WERI-Rb-1 (cell line): ENCODE results near the gene RASEF.

Source experiments
- DNase-seq: peaks from one replicate; pipeline ENCODE4 v3.0.0-alpha.2; 2020
- H3K27ac ChIP-seq: fragments of 250-450 bp; sonication (Bioruptor Pico); 2 replicates; pipeline ENCODE4 v1.5.1; 2020; ENCODE audit warnings: mild to moderate bottlenecking, moderate library complexity
- H3K27me3 ChIP-seq: fragments of 250-450 bp; sonication (Bioruptor Pico); 2 replicates; pipeline ENCODE4 v1.5.1; 2021; ENCODE audit warnings: mild to moderate bottlenecking, low read depth, moderate library complexity; ENCODE audit not compliant: insufficient read depth, severe bottlenecking
- H3K36me3 ChIP-seq: fragments of 250-450 bp; sonication (Bioruptor Pico); 2 replicates; pipeline ENCODE4 v1.5.1; 2020; ENCODE audit warnings: mild to moderate bottlenecking, moderate library complexity
- H3K4me3 ChIP-seq: 2 replicates; pipeline ENCODE4 v1.5.1; 2011; ENCODE audit warnings: low read depth, mild to moderate bottlenecking, control low read depth, low read length
- H3K9me3 ChIP-seq: fragments of 250-450 bp; sonication (Bioruptor Pico); 2 replicates; pipeline ENCODE4 v1.5.1; 2021; ENCODE audit warnings: mild to moderate bottlenecking, moderate library complexity; ENCODE audit not compliant: severe bottlenecking
- TF ChIP-seq, protein P1 (sequence below): IDR thresholded peaks from 2 replicates; pipeline ENCODE4 v1.5.1; 2011; ENCODE audit warnings: low read depth, mild to moderate bottlenecking, control low read depth, inconsistent platforms, low read length

Gene RASEF

DNA sequence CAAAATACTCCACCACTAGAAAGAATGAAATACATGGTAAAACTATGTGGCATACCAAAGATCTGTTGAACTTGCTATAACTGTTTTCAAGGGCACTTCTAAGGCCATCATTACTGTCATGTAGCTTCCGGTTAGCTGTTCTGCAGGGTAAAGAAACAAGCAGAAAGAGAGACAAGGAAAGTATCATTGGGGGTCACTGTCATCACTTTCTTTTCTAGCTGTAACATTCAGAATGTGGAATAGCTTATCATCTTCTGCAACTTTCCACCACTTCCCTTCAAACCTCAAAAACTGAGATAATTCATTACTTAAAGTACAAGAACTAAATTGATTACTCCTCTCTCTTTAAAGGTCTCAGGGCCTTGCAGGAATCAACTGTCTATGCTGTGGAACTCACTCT, 57.6 kb downstream of the RASEF start:
- H3K27ac ChIP-seq = no peak overlapping the region
- no peaks in the 10 kb centered on the region for H3K9me3 ChIP-seq
- no peak for DNase-seq

DNA sequence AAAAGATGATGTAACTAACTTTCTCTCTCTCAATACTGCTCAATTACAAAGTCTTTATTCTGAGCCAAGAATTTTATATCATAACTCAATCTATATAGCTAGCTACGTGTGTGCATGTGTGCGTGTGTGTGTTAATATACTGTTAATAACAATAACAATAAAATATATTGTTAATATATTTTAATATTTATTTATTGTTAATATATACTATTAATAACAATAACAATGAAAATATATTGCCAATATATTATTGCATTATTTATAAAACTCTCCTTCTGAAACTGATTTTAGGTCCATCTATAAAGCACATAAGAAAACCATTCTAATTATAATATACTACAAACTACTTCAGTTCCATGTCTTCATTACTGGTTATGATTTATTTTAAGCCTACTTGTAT, 60.6 kb downstream of the RASEF start:
- Histone ChIP-seq H3K27ac (no peak overlapping the region), H3K4me3 (no peak overlapping the region), H3K36me3 (no peaks in the 10 kb centered on the region), H3K27me3 (no peaks in the 10 kb centered on the region), H3K9me3 (no peaks in the 10 kb centered on the region)
- DNase-seq = no peak
- TF ChIP-seq, protein P1, sequence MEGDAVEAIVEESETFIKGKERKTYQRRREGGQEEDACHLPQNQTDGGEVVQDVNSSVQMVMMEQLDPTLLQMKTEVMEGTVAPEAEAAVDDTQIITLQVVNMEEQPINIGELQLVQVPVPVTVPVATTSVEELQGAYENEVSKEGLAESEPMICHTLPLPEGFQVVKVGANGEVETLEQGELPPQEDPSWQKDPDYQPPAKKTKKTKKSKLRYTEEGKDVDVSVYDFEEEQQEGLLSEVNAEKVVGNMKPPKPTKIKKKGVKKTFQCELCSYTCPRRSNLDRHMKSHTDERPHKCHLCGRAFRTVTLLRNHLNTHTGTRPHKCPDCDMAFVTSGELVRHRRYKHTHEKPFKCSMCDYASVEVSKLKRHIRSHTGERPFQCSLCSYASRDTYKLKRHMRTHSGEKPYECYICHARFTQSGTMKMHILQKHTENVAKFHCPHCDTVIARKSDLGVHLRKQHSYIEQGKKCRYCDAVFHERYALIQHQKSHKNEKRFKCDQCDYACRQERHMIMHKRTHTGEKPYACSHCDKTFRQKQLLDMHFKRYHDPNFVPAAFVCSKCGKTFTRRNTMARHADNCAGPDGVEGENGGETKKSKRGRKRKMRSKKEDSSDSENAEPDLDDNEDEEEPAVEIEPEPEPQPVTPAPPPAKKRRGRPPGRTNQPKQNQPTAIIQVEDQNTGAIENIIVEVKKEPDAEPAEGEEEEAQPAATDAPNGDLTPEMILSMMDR = no peak

More for the DNA sequence above, 57.6 kb downstream of the RASEF start:
- Histone ChIP-seq H3K36me3 (no peaks in the 10 kb centered on the region), H3K4me3 (no peak overlapping the region), H3K27me3 (no peaks in the 10 kb centered on the region)
- TF ChIP-seq, protein P1 = no peak

DNA sequence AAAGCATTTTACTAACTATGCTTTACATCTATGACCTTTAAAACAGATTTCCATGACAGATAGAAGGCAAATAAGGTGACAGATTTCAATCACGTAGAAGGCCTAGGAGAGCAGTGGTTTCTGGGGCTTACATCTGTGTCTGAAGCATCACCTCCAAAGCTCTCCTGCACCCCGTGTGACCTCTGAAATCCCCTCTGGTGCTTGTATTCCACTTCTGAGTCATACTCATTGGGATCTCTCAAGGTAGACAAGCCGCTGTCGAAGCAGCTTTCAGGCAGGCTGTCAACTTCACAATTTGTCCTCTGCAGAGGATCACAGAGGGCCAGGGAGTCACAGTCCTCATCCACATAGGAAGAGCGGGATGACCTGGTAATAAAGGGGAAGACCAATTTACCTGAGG, 62.2 kb downstream of the RASEF start:
- Histone ChIP-seq H3K9me3 (no peaks in the 10 kb centered on the region), H3K27ac (no peak overlapping the region), H3K27me3 (no peaks in the 10 kb centered on the region), H3K36me3 (no peaks in the 10 kb centered on the region), H3K4me3 (no peak overlapping the region)
- peak; percentile 80 for DNase-seq
- TF ChIP-seq, protein P1 = no peak

DNA sequence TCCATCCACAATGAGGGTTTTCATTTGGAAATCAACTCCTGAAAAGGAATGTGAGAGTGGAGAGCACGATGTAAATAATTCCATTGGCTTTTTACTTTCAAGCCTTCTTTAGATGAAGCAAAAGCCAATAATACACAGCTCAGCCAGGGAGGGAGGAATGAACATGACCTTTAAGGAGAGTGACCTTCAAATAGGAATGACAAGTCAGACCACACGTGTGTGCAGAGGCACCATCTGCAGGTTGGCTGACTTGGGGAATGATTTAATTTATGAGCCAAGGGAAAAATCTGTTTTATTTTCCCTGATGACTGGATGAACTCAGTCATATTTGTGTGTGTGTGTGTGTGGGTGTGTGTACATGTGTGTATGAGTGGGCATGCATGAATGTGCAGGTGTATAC, 64.5 kb downstream of the RASEF start:
- no peaks in the 10 kb centered on the region for H3K27me3 ChIP-seq
- no peak overlapping the region for H3K4me3 ChIP-seq
- H3K27ac ChIP-seq = no peak overlapping the region
- H3K36me3 ChIP-seq = no peaks in the 10 kb centered on the region
- no peak for DNase-seq
- TF ChIP-seq, protein P1 = no peak
- no peaks in the 10 kb centered on the region for H3K9me3 ChIP-seq

DNA sequence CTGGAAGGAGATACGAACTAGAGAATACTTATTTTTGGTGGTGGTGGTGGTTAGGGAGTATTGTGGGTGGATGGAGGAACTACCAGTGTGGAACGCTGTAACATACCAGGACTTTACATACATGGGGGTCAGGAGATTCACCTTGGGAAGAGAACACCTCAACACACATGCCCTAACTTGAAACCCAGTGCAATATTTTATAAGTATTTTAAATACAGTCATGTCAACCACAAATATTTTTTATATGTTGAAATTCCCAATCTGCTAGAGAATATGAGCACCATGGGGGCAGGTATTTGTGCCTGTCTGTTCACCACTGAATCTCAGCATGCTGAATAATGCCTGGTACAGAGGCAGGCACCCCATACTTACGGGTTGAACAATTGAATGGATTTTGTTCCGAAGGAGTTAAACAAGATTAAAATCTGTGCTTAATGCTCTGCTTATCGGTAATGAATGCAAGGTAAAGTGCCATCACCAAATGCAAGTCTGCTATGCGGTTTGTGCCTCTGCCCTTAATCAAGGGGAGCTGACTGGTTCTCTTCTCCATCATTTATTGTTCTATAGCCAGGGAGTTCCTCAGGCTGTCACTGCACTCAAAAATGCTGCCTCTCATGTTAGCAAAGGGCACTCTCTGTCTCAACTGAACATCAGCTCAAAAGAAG, 65.3 kb downstream of the RASEF start:
- Histone ChIP-seq H3K4me3 (no peak overlapping the region), H3K36me3 (no peaks in the 10 kb centered on the region), H3K27ac (no peak overlapping the region), H3K9me3 (no peaks in the 10 kb centered on the region), H3K27me3 (no peaks in the 10 kb centered on the region)
- no peak for DNase-seq
- TF ChIP-seq, protein P1 = no peak

DNA sequence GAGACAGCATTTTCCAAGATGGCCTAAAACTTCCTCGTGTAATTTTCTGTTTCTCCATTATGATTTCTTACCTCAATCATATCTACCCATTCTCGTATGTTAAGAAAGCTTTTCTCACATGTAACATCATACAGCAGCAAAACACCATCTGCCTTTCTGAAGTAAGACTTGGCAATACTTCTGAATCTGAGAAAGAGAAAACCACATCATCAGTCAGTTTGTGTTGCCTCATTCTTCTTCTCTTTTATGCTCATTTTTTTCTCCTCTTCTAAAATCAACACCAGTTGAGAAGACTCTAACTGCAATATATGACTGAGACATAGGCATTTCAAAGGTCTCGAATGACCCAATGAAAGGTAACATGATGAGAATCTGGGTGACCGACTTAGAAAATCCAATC, 66.0 kb downstream of the RASEF start:
- Histone ChIP-seq H3K27me3 (no peaks in the 10 kb centered on the region), H3K36me3 (no peaks in the 10 kb centered on the region), H3K4me3 (no peak overlapping the region), H3K27ac (no peak overlapping the region), H3K9me3 (no peaks in the 10 kb centered on the region)
- TF ChIP-seq, protein P1 = no peak
- DNase-seq = no peak
